Stimulated activated naive CD4-positive, alpha-beta T cell treated with Interleukin-2 at 50 U/mL for 16 hours (primary cell): Measurements from ENCODE around the gene CAV1.

ENCODE experiments used
- DNase-seq: peaks from one replicate; lab custom pipeline; 2025; lab: John Stamatoyannopoulos, UW

The CAV1 gene

DNA sequence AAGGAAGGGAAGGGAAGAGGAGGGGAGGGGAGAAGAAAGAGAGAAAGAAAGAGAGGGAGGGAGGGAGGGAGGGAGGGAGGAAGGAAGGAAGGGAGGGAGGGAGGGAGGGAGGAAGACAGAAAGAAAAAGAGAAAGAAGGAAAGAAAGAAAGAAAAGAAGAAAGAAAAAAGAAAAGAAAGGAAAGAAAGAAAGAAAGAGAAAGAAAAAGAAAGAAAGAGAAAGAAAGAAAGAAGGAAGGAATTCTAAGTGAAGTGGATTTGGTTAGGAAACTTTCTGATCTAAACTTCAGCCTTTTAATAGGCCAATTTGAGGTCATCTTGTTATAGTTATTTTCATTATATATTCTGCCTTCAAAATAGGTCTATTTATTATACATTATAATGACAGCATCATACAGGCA, 21.0 kb upstream of the CAV1 start:
- no peak for DNase-seq

DNA sequence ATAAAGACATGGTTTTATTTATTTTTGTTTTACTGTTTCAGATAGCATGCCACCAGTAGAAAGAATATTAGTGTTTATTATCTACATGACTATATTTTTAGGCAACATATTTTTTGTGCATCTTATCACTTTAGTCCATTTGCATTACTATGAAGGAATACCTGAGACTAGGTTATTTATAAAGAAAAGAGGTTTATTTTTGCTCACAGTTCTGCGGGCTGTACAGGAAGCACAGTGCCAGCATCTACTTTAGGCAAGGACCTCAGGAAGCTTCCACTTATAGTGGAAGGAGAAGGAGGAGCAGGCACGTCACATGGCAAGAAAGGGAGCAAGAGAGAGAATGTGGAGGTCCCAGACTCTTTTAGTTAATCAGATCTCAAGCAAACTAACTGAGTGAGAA, 19.6 kb upstream of the CAV1 start:
- no peak for DNase-seq

DNA sequence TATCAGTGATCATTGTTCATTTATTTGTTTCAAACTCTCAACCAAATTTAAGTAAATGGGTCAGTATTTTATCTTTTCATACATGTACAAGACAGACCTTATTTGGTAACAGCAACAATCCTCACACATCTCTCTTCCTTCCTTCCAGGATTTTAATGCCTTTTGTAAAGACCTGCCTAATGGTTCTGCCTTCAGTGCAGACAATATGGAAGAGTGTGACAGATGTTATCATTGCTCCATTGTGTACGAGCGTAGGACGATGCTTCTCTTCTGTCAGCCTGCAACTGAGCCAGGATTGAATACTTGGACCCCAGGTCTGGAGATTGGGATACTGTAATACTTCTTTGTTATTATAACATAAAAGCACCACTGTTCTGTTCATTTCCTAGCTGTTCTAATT, 19.0 kb upstream of the CAV1 start:
- DNase-seq: no peak

DNA sequence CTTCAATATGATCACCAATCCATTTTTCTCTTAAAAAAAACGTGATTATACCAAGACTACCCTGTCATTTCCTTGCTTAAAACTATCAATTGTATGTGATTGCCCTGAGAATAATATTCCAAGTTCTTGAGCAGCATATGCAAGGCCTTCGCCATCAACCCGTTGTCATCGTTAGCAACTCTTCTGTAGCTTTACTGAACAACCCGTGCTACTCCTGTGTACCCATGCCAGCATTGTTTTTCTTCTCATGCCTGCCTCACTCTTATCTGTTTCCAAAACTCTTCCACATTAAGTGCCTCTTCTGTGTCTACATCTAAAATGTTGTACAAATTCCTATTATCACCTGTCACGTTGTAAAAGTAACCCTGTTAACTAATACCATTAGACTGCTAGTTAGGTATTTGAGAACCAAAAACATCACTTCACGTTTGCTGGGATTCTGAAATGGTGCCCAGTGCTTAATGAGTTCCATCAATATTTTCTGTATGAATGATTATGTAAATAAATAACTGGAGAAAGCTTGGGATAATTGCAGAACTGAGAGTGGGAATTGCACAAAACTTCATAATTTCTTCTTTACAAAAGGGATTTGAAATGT, 14.8 kb upstream of the CAV1 start:
- DNase-seq: no peak

DNA sequence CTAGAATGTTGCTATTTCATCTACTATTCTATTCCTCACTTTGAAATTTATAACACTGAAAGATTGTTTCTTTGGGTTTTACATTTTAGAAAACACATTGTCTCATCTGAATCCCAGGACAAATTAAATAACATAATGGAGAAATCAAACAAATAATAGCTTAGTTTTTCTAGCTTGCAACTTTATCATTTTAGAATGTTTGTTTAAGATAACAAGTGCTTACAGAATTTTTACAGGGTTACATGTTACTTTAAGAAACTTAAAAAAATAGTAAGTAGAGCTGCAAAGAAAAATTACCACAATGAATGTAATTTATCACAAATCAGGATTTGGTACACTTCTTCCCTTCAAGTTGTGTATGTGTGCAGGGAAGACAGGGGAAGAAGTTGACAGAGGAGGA, 14.0 kb upstream of the CAV1 start:
- no peak for DNase-seq

DNA sequence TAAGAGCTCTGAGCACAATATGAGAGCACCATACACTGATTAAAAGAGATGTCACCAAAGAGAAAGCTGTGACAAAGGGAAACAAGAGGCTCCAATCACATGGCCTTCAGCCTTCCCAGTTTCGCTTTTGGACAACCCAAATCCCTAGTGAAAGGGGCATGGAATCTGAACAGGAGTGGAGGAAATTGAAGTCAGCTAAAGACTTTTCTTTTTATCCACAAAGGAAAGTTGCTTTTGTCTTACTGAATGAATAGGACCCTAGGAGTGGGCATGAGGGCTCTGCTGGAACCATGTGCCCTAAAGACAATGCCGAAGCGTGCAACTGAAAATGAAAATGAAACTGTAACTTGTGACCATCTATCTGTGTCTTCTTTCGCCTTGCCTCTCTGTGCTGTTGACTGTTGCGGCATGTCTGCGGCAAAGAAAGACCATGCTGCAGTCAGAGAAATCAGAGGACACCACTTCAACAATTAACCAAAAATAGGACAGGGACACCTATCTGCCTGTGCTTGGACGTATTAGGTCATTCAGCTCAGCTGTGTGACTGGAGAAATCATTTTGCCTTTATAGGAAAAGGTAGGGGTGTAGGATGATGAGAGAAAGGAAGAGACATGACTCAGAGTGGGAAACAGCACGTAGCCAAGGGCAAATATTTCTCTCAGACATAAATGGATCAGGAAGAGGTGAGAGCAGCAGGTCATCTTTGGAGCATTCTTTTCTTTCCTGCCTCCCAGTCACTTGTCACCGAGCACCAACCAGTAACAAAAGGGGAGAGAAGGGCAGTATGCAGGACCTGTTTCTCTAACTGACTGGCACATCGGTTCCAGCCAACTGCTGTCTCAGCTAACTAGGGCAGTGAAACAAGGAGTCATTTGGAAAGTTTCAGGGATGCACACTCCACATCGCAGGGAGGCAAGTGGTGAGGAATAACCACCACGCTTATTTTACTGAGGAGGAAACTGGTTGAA, 13.0 kb upstream of the CAV1 start:
- DNase-seq: no peak

DNA sequence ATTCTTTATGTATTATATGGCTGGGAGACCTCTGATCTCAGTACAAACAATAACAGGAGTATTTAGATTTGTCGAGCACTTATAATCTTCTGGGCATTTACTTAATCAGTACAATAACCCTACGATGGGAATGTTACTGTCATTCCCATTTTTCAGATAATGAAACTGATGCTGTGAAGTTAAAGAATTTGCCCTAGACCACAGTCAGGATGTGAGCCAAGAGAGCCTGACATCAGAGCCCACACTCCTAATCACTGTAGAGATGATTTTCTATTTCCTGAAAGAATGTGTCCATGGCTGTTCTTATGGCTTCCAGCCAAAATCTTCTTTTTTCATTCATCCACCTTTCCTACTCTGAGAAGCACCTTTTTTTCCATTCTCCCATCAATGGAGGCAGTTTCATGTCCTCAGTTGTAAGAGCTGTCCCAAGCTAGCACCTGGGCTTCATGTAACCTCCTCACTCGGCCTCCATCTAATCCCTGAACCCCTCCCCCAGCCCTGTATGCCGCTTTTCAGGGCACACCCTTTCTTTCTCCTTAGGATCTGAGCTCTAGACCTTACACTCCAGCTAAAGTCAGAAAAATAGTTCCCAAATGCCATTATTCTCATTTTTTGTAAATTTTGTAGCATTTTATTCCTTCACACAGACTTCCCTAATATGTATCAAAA, 12.2 kb upstream of the CAV1 start:
- DNase-seq: no peak

DNA sequence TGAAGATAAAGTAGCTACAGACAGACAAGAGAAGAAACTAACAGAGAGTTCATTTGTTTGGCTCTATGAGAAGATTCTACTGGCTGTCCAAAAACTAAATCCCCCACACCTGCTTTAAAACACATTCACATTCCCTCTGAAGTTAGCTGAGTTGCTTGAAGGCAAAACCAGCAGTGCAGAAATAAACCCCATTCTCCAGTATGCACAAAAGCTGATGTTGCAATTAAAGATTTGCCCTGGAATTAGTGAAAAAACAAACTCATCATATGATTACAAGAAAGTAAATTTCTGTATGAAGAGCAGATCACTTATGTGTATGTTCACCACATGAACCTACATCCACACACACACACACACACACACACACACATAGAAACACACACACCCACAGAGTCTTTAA, 9.3 kb upstream of the CAV1 start:
- no peak for DNase-seq

DNA sequence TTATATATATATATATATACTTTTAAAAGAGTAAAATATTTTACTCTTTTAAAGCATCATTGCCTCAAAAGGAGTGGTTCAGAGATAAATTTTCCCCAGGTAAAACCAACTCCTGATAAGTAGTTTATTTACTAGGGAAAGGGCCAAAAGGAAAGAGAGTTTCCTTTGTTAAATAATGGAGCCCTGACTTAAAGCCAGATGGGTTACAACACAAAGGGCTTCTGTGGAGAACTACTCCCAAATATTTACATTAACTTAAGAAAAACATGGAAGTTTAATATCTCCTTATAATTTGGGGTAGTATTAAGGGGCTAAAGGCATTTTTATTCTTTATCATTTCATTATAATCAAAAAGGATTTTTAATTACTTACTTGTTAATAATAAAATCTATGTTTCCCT, 8.5 kb upstream of the CAV1 start:
- DNase-seq: no peak

DNA sequence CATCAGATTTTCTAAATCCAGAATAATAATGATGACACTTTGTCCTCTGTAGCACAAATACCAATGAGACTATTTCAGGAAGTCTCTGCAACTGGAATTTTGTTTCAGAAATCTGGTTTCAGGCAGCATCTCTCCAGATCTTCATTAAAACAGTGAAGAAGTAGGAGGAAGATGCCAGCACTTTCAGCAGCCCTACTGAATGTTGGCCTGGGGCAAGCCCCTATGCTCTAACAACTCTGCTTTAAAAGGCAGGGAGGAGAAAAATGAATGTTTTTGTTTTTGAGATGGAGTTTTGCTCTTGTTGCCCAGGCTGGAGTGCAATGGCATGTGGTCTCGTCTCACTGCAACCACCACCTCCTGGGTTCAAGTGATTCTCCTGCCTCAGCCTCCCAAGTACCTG, 7.2 kb upstream of the CAV1 start:
- DNase-seq: no peak

DNA sequence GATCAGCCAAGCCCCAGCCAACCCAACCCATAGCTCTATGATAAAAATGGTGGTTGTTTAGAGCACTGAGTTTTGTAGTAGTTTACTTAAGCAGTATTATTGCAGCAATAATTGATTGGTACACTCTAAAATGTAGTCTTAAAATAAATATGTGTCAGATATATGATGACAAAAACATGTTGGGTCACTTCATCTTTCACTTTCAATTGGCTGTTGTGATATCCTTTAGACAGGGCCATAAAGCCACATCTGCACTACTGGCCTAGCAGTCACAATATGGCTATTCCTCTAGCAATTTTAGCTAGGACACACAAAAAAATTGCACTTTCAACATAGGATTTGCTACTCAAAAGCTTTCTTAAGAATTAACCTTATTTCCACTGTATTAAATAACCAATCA, 5.9 kb upstream of the CAV1 start:
- DNase-seq: no peak

DNA sequence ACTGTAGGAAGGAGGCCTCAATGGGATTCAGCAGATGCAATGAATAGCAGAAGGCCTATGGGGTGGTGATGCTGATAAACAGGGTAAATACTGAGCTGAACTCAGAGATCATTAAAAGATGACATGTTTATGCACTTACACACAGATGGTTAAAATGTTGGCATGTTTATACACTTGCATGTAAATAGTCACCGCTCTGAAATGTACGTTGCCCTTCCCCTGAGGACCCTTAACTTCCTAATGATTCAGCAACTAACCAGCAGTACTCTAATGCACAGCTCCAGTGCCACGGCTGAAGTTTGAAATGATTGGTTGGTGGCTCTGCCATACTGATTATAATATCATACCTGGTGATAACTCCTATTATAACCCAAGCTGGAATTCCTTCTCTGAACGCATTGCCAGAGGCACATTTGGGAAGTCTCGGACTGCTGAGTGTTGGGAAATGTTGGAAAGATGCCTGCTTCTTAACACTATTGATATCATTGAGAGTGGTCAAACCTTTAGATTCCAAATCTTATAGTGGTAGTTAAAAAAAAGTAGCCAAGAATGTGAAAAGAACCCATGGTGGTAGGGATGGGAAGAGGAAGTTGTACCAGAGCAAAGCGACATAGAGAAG, 3.7 kb upstream of the CAV1 start:
- no peak for DNase-seq

DNA sequence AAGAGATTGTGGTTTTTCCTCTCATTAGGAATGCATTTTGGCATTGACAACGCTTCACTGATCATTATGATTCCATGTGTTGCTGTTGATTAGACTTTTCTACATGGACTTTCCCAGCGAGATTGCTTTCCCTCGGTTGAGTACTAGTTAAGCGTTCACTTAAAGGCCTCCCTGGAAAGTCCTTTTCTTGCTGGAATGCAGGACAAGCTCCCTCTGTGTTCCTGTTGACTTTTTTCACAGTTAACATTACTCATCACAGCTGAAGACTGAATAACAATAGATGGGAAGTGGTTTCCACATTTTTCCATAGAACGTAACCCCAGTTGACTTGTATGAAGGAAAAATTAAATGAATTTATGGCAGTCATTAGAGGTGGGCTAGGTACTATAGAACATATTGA, 2.6 kb upstream of the CAV1 start:
- DNase-seq: no peak

DNA sequence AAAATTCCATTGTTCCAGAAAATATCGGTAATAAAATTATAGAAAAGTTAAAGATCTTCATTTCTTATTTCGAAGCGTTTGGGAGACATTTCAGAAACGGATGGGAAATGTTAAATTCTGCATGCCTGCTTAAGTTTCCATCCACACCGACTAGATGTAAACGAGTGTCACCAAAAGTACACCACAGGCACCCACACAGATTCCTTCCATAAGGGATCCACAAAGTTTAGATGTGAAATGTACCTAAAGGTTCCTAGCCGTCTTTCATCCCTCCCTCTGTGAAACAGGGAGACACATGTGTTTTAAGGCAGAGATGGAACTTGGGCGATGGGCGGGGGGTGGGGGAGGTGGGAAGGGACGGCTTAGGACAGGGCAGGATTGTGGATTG, 621 bp upstream of the CAV1 start:
- DNase-seq: no peak

DNA sequence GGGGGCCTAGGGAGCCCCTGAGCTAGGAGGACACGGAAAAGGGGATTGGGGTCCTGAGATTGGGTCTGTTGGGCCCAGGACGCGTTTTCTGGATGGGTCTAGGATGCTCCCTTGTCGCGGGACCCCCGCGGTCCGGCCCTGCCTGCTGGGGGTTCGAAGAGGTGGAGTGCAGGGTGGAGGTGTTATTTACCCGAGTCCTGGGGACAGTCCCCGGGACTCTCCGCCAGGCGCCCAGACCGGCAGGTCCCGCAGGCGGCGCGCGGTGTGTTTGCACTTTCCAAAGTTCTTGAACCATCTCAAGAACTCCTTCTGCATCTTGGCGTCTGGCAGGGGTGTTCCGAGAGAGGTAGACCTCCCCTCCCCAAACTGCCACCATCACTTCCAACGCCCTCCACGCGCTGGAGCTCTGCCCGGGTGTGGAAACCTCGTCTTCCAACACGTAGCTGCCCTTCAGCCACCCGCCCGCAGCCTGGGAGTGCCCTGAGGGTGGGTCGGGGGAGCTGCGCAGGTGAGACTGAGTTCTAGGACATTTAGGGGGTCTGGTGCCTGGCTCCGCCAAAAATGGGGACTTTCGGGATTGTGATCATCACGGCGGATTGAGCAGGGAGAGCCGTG, 569 bp downstream of the CAV1 start:
- DNase-seq: peak; percentile 15

DNA sequence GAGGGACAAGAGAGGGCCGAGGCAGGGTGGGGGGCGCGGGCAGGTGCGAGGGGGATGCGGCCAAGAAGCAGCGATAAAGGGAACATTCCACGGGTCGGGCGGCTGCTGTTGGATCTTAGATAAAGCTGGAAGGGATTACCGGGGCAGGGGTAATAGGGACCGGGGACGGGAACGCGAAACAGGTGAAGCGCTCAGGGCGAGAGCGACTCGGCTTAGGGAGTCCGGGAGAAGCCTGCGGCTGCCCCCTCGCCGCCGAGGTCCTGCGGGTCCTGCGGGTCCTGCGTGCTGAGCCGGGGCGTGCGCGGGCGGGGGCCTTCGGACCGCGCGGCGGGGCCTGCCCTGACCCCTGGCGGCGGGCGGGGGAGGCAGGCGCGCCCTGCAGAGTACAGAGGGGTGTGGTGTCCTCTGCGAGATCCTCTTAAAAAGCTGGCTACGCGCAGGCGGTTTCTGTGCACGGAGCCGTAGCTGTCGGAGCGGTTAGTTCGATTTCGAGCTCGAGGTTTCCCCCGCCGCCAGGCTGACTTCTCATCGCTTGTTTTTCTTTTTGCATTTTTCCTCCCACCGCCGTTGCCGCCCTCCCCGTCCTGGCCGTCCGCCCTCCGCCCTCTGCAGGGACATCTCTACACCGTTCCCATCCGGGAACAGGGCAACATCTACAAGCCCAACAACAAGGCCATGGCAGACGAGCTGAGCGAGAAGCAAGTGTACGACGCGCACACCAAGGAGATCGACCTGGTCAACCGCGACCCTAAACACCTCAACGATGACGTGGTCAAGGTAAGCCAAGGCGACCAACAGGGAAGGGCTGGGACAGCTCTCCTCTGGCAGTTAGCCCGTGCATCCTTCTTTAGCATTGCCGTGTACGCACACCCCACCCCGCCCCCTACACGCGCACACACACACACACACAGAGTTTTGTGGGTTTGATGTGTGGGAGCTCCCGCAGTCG, 1.4 kb downstream of the CAV1 start:
- DNase-seq: peak; percentile 49

DNA sequence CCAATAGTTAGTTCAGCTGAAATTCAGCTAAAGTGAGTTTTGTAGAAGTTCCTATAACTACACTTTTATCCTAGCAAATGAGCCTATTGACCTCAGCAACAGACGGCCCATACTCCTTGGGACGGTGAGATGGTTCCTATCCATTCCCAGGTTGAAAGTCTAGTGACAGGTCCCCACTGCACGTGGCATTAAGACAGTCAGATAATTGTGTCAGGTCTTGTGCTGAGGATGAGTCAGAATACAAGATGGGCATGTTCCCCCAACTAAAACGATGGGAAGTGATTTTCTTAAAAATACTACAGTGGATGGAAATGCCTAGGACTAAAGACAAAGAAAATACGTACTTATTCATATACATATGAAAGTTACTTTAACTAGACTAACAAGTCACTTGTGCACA, 2.1 kb downstream of the CAV1 start:
- DNase-seq: no peak

DNA sequence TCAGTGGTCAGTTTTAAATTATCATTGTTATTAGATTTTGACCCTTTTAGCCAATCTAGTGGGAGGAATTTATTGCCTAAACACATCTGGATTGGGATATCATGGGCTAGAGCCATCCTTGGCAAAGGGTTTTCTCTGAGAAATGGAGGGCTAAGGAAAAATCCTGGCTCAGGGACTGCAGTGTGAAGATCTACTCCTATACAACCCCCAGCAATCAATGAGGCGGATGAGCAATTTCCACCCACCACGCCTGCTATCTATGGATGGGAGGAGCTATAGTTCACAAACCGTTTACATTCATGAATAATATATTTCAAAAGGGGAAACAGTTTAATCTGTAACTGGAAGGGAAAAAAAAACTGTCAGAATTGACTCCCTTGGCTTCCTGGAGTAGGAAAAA, 2.7 kb downstream of the CAV1 start:
- DNase-seq: no peak

DNA sequence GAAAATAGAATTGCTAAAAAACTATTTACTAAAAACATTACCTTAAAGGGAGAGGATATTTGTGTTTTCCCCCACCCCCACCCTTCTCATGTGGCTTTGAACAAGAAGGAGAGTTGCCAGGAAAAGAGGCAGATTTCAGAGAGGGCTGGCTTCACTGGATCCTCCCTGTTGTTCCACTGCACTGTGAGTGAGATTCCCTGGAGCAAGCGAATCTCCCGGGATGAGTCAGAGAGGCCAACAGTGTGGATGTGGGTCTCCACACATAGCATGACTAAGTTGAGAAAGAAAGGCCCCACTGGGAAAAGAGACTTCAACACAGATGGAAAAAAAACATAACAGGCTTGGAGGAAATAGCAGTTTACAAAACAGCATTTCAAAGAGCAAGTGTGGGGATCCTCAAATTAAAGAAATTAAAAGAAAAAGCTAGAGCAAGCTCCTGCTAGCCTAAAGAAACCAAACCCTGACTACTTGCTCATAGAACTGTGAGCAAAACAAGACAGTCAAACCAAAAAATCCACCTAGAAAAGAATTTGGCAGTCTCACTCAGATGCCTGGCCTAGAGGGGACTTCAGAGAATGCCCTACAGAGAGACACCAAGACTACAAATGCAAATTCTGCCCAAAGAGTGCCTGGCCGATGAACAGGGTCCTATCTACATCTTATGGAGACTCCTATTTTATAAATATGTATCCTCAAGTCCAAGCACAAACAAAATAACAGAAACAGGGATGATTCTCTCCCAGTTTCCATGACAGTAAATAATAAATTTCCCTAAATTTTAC, 3.4 kb downstream of the CAV1 start:
- no peak for DNase-seq

DNA sequence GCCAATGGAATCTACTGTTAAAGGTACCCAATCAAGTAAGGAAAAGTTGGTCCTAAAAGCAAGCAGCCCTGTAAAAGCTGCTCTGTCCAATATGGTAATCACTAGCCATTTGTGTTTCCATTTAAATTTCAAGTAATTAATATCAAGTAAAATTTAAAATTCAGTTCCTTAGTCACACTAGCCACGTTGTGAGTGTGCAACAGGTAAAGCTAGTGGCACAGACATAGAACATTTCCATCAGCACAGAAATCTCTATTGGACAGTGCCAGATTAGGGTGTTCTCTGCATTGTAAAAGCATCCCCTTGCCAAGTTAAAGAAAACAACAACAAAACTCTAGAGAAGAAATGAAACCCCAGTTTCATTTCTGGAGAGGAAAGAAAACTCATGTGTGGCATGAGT, 4.4 kb downstream of the CAV1 start:
- DNase-seq: no peak
